ENCODE measurements around the gene ZNRF3. TPM values are rescaled to one million over a fixed set of nuclear protein-coding genes. Genes with fewer than 3 reads are reported as not detected.

ZNRF3 gene
- total and polyA plus RNA-seq, 7 donors = 2.2 to 8.5 (median 4.9) TPM

DNA sequence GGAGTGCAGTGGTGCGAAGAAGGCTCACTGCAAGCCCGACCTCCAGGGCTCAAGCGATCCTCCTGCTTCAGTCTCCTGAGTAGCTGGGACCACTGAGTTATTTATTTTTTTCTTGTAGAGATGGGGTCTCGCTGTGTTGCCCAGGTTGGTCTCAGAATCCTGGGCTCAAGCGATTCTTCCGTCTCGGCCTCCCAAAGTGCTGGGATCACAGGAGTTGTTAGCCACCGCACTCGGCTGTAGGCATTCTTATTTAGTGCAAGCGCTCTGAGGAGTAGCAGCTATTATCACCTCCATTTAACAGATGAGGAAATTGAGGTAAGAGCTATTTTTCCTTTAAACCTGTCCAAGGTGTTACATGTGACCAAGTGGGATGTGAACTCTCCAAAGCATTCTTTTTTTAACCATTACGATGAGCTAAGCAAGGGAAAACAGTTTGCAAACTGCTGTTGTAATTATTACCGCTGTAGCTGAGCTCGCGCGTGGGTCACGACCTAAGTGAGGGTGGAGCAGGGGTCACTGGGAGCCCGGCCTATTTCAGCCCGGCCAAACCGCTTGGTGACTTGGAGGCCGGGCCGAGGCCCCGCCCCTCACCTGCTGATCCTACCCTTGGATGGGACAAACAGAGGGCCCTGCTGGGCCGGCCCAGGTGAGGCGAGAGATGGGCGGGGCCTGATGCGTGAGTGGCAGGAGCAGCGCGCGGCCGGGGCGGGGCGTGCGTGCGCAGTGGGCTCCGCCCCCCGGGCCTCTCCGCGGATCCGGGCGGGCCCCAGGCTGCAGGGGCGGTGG is 189.0 kb downstream of the ZNRF3 start:
- intact Hi-C loops (cut with DNase I) = loop anchor here in 1 of 2 donors (5.0 kb wide), 1 partner anchor 70 kb away; no protein-coding TSS in a partner anchor
- H3K36me3 ChIP-seq (ENCODE audit: insufficient read depth in 1 of 2, low read depth in 1 of 2) = no peaks in the 10 kb centered on the region
- peaks cover 42% of the 10 kb centered on the region for H3K4me1 ChIP-seq
- ATAC-seq = peak; percentile 90 to 93 (median 92)
- 23 to 34% (median 30%) methylated on average over 31 to 41 of the region's 41 CpGs for WGBS, 3 donors
- TF ChIP-seq, protein P1, sequence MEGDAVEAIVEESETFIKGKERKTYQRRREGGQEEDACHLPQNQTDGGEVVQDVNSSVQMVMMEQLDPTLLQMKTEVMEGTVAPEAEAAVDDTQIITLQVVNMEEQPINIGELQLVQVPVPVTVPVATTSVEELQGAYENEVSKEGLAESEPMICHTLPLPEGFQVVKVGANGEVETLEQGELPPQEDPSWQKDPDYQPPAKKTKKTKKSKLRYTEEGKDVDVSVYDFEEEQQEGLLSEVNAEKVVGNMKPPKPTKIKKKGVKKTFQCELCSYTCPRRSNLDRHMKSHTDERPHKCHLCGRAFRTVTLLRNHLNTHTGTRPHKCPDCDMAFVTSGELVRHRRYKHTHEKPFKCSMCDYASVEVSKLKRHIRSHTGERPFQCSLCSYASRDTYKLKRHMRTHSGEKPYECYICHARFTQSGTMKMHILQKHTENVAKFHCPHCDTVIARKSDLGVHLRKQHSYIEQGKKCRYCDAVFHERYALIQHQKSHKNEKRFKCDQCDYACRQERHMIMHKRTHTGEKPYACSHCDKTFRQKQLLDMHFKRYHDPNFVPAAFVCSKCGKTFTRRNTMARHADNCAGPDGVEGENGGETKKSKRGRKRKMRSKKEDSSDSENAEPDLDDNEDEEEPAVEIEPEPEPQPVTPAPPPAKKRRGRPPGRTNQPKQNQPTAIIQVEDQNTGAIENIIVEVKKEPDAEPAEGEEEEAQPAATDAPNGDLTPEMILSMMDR (IDR thresholded peaks at IDR 0.05) = no peak
- peak; percentile 86 to 92 for DNase-seq
- no peaks in the 10 kb centered on the region for H3K9me3 ChIP-seq
- no peak overlapping the region for H3K27ac ChIP-seq
- H3K27me3 ChIP-seq (ENCODE audit: insufficient read depth in 3 of 3, low read length in 2 of 3) = no peaks in the 10 kb centered on the region
- H3K4me3 ChIP-seq = peak overlapping the region; percentile 81

DNA sequence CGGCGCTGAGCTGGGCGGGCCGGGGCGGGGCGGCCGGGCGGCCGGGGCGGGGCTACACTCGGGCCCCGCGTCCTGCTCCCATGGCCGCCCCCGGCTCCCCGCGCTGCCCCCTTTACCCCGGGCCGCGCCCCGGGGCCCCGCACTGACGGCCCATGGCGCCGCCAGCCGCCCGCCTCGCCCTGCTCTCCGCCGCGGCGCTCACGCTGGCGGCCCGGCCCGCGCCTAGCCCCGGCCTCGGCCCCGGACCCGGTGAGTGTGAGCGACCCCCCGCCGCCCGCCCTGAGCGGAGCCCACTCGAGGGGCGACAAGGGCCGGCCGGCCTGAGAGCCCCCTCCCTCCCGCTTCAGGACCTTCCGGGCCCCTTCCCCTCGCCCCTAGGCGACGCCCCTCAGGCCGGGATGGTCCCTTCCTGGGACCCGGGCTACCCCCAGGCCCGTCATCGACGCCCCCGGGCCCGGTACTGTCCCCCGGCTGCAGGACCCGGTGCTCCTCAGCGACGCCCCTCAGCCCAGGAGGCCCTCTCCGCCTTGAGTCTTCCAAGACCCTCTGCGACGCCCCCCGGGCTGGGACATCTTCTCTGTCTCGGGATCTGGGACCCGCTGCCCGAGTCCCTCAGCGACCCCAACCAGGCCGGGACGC is 189.7 kb downstream of the ZNRF3 start, which contains the start of gene KREMEN1:
Gene KREMEN1, plus strand, starts transcription at position 57 of the 639 bp plus-strand sequence. Its CDS starts 96 bp downstream, at position 153.
- WGBS, 3 donors = 0 to 1% (median 1%) methylated on average over 33 to 75 of the region's 76 CpGs
- Histone ChIP-seq H3K36me3 (ENCODE audit: insufficient read depth in 1 of 2, low read depth in 1 of 2) (no peaks in the 10 kb centered on the region), H3K9me3 (no peaks in the 10 kb centered on the region), H3K27ac (peak within 1 kb of the TSS; percentile 38), H3K4me1 (peaks cover 48% of the 10 kb centered on the region), H3K4me3 (peak within 1 kb of the TSS; percentile 81), H3K27me3 (ENCODE audit: insufficient read depth in 3 of 3, low read length in 2 of 3) (no peaks in the 10 kb centered on the region)
- DNase-seq (peak in 1 of 2 donors; percentile 66), ATAC-seq (peak; percentile 5 to 35 (median 14))
- intact Hi-C loops (cut with DNase I) = loop anchor here in 1 of 2 donors (5.0 kb wide), 1 partner anchor 69 kb away; no protein-coding TSS in a partner anchor
- TF ChIP-seq, protein P1 (IDR thresholded peaks at IDR 0.05) = no peak

DNA sequence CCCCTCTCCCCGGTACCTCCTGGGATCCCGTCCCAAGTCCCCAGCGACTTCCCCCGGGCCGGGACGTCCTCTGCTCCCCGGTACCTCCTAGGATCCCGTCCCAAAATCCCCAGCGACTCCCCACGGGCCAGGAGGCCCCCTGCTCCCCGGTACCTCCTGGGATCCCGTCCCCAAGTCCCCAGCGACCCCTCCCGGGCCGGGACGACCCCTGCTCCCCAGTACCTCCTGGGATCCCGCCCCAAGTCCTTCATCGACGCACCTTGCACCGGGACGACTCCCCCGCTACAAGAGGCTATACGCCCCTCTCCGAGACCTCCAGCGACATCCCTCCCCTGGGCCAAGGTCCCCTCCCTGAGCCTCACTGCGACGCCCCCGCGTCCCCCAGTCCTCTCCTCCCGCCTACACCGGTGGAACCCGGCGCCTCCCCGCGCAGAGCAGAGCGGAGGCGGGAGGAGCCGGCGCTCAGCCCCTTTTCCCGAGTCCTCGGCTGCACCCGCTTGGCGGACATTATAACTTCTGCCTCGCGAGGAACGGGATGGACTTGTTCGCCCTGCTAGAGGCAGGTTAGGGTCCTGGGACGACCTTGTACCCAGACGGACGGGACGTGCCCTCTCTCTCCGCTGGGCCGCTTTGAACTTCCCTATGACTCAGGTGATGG is 190.4 kb downstream of the ZNRF3 start:
- Histone ChIP-seq H3K9me3 (no peaks in the 10 kb centered on the region), H3K4me1 (peaks cover 51% of the 10 kb centered on the region), H3K27me3 (ENCODE audit: insufficient read depth in 3 of 3, low read length in 2 of 3) (no peaks in the 10 kb centered on the region), H3K36me3 (ENCODE audit: insufficient read depth in 1 of 2, low read depth in 1 of 2) (no peaks in the 10 kb centered on the region), H3K4me3 (peak overlapping the region; percentile 81), H3K27ac (peak overlapping the region; percentile 38)
- intact Hi-C loops (cut with DNase I) = loop anchor here in 1 of 2 donors (5.0 kb wide), 1 partner anchor 69 kb away; no protein-coding TSS in a partner anchor
- peak; percentile 36 to 67 (median 41) for ATAC-seq
- 2 to 4% (median 3%) methylated on average over 41 to 53 of the region's 53 CpGs for WGBS, 3 donors
- TF ChIP-seq, protein P1 (IDR thresholded peaks at IDR 0.05) = no peak
- peak; percentile 43 to 74 for DNase-seq

DNA sequence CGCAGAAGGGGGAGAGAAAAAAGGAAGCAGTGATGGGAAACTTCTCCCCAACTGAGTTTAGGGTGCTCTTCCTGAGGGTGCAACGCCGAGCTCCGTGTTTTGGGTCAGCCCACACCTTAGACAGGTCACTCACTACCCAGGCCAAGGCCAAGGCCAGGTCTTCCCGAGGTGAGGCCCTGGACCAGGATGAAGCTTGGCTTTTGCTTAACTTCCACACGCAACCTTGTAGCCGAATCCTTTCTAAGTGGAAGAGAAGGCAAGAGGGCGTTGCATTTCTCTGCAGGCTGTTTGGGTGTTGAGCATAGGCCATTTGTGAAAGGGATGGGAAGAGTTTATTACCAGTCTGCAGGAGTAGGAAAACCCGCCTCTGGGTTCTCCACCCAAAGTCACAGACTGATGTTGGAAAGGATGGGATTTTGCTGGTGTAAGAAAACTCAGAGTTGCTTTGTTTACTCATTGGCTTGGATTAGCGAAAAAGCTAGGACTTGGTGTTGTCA is 191.0 kb downstream of the ZNRF3 start:
- Histone ChIP-seq H3K36me3 (ENCODE audit: insufficient read depth in 1 of 2, low read depth in 1 of 2) (no peaks in the 10 kb centered on the region), H3K4me1 (peaks cover 49% of the 10 kb centered on the region), H3K9me3 (no peaks in the 10 kb centered on the region), H3K27me3 (ENCODE audit: insufficient read depth in 3 of 3, low read length in 2 of 3) (no peaks in the 10 kb centered on the region), H3K27ac (peak overlapping the region; percentile 38), H3K4me3 (peak overlapping the region; percentile 81)
- TF ChIP-seq, protein P1 (IDR thresholded peaks at IDR 0.05) = no peak
- WGBS, 3 donors = 40 to 51% (median 49%) methylated on average over 9 to 10 of the region's 10 CpGs
- intact Hi-C loops (cut with DNase I) = loop anchor here in 1 of 2 donors (5.0 kb wide), 1 partner anchor 68 kb away; no protein-coding TSS in a partner anchor
- no peak for ATAC-seq
- DNase-seq = no peak
